Activated CD4-positive, alpha-beta memory T cell treated with anti-CD3 and anti-CD28 coated beads, Interleukin-2, amount 10 ng/mL, durations not matched to agents 7 days and 5 days (primary cell): ENCODE results near the gene NDUFS5. TPM values are rescaled to one million over a fixed set of nuclear protein-coding genes. Genes with fewer than 3 reads are reported as not detected.
"Not testable (repeated sequence)": the region's sequence is repeated elsewhere in the genome, so short reads cannot be mapped to it uniquely, and the experiment has no call there.

ENCODE experiments used
- CTCF ChIA-PET: fragments of 350-600 bp; sonication (Branson Sonifier 250); formaldehyde crosslinking; loops from one replicate; lab custom pipeline; 2021; ENCODE audit warnings: antibody characterized with exemption, inconsistent platforms; lab: Charles Lee
- POLR2A ChIA-PET: fragments of 350-600 bp; sonication (Branson Sonifier 250); formaldehyde crosslinking; loops from one replicate; lab custom pipeline; 2021; ENCODE audit warnings: antibody characterized with exemption; lab: Charles Lee
- DNase-seq: peaks from one replicate; pipeline ENCODE4 v3.0.0-alpha.2; 2020
- H3K27ac Mint-ChIP-seq: one replicate; pipeline ENCODE4 v1.8.0; 2021; ENCODE audit warnings: mild to moderate bottlenecking, mixed read lengths
- H3K27me3 Mint-ChIP-seq: one replicate; pipeline ENCODE4 v1.8.0; 2021; ENCODE audit warnings: mixed read lengths
- H3K36me3 Mint-ChIP-seq: one replicate; pipeline ENCODE4 v1.8.0; 2021; ENCODE audit warnings: low read depth, mixed read lengths
- H3K4me1 Mint-ChIP-seq: one replicate; pipeline ENCODE4 v1.8.0; 2021; ENCODE audit warnings: mixed read lengths
- H3K4me3 Mint-ChIP-seq: one replicate; pipeline ENCODE4 v1.8.0; 2021; ENCODE audit warnings: mild to moderate bottlenecking, mixed read lengths
- H3K9me3 Mint-ChIP-seq: one replicate; pipeline ENCODE4 v1.8.0; 2021; ENCODE audit warnings: mixed read lengths
- total RNA-seq, 2 experiments: library from RNA; stranded (reverse); gene quantifications; one replicate each; pipeline ENCODE4 v1.2.3, GENCODE V29; 2021

Gene NDUFS5
- total RNA-seq, result 100 to 1,000 TPM; 148 to 153 TPM

- POLR2A ChIA-PET, result interaction anchor here (0.6 to 2.4 kb wide), 16 partner anchors 9 to 549 kb away, joined by 3 to 15 read pairs (median 7); partner anchors contain the start of genes AKIRIN1 and MYCBP
- H3K4me3 Mint-ChIP-seq, result peak within 1 kb of the TSS; percentile 83
- H3K36me3 Mint-ChIP-seq, result peaks cover 24% of the 10 kb centered on the region
- DNase-seq, result peak; percentile 88
- peak within 1 kb of the TSS; percentile 91 for H3K27ac Mint-ChIP-seq
- peaks cover 30% of the 10 kb centered on the region for H3K4me1 Mint-ChIP-seq
- peaks cover 2% of the 10 kb centered on the region for H3K27me3 Mint-ChIP-seq
- CTCF ChIA-PET, result interaction anchor here (0.6 to 1.9 kb wide), 11 partner anchors 8 to 166 kb away, joined by 3 to 10 read pairs (median 4); partner anchors contain the start of gene MYCBP
- H3K9me3 Mint-ChIP-seq, result no peaks in the 10 kb centered on the region
Observed at GRCh38 chr1:39026051-39026865, at the start of gene NDUFS5. Gene NDUFS5, plus strand, starts transcription at chr1:39026350. Its CDS starts 2,375 bp downstream, at chr1:39028725.

- DNase-seq, result peak; percentile 82
- H3K27me3 Mint-ChIP-seq, result not testable (repeated sequence)
- H3K9me3 Mint-ChIP-seq, result peaks cover 20% of the 10 kb centered on the region
- H3K27ac Mint-ChIP-seq, result peak overlapping the region; percentile 95
- peaks cover 25% of the 10 kb centered on the region for H3K4me1 Mint-ChIP-seq
- ChIA-PET POLR2A (interaction anchor here (0.7 to 2.2 kb wide), 8 partner anchors 12 to 418 kb away, joined by 3 to 17 read pairs (median 4); partner anchors contain the start of genes AKIRIN1 and NDUFS5), CTCF (interaction anchor here (0.7 to 1.6 kb wide), 5 partner anchors 12 to 106 kb away, joined by 3 to 4 read pairs (median 3); partner anchors contain the start of gene AKIRIN1)
- H3K36me3 Mint-ChIP-seq, result peaks cover 20% of the 10 kb centered on the region
- H3K4me3 Mint-ChIP-seq, result peak overlapping the region; percentile 68
Observed at GRCh38 chr1:38977399-38978244, 48.5 kb upstream of the NDUFS5 start.

DNA sequence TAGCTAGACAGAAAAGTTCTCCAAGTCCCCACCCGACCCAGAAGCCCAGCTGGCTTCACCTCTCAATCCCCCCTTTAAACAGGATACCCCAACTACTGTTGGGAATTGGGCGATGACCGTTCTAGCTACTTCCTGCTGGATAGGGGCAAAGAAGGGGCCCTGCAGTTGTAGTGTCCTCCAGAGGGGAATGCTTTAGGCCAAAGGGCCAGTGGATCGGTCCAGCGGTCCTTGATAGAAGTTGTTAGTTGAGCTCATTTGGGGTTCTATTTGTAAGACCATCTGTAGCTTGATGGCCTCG, 48.0 kb upstream of the NDUFS5 start:
- Mint-ChIP-seq H3K9me3 (peaks cover 20% of the 10 kb centered on the region), H3K36me3 (peaks cover 20% of the 10 kb centered on the region), H3K4me1 (peaks cover 20% of the 10 kb centered on the region), H3K27ac (peak overlapping the region; percentile 95), H3K4me3 (peak overlapping the region; percentile 68)
- ChIA-PET CTCF (interaction anchor here (0.8 kb wide), 1 partner anchor 20 kb away, joined by 3 read pairs; no protein-coding TSS in a partner anchor), POLR2A (interaction anchor here (0.7 to 2.2 kb wide), 8 partner anchors 12 to 419 kb away, joined by 3 to 17 read pairs (median 4); partner anchors contain the start of genes AKIRIN1 and NDUFS5)
- DNase-seq, result peak; percentile 37
- not testable (repeated sequence) for H3K27me3 Mint-ChIP-seq

- POLR2A ChIA-PET, DNase-seq, H3K27ac Mint-ChIP-seq, H3K4me3 Mint-ChIP-seq, H3K27me3 Mint-ChIP-seq: not testable (repeated sequence)
- Mint-ChIP-seq H3K36me3 (peaks cover 20% of the 10 kb centered on the region), H3K9me3 (peaks cover 20% of the 10 kb centered on the region), H3K4me1 (peaks cover 20% of the 10 kb centered on the region)
- CTCF ChIA-PET, result interaction anchor here (0.7 kb wide), 1 partner anchor 237 kb away, joined by 3 read pairs; no protein-coding TSS in a partner anchor
Observed at GRCh38 chr1:38979380-38979779, 46.8 kb upstream of the NDUFS5 start.

DNA sequence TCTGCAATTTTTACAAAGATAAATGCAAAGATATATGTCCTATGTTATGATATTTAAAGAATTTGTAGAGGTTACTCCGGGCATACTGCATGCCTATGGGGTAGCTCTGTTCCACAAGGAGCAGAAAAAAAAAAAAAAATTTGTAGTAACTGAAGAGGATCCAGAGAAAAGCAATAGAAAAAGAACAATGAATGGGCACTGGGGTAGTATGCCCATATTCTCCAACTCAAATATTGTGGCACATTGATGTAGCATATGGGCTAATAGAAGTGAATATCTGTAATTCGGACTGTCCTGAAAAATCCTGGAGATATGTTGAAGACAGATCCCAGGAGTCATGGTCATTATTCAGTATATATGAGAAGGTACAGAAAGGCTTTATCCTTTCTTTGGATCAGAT, 36.2 kb upstream of the NDUFS5 start:
- CTCF ChIA-PET, result interaction anchor here (1.0 to 1.2 kb wide), 3 partner anchors 13 to 99 kb away, joined by 3 to 5 read pairs (median 4); partner anchors contain the start of gene NDUFS5
- DNase-seq, result no peak
- peak overlapping the region; percentile 68 for H3K27ac Mint-ChIP-seq
- peaks cover 24% of the 10 kb centered on the region for H3K36me3 Mint-ChIP-seq
- POLR2A ChIA-PET, result interaction anchor here (1.0 to 3.1 kb wide), 3 partner anchors 8 to 36 kb away, joined by 3 to 17 read pairs (median 10); partner anchors contain the start of gene NDUFS5
- H3K4me3 Mint-ChIP-seq, result peak overlapping the region; percentile 72
- peaks cover 40% of the 10 kb centered on the region for H3K4me1 Mint-ChIP-seq
- H3K27me3 Mint-ChIP-seq, result no peaks in the 10 kb centered on the region
- no peaks in the 10 kb centered on the region for H3K9me3 Mint-ChIP-seq

- CTCF ChIA-PET, result interaction anchor here (1.0 to 1.2 kb wide), 3 partner anchors 13 to 99 kb away, joined by 3 to 5 read pairs (median 4); partner anchors contain the start of gene NDUFS5
- Mint-ChIP-seq H3K36me3 (peaks cover 28% of the 10 kb centered on the region), H3K4me1 (peaks cover 44% of the 10 kb centered on the region), H3K4me3 (peak overlapping the region; percentile 72), H3K27ac (peak overlapping the region; percentile 68), H3K9me3 (no peaks in the 10 kb centered on the region), H3K27me3 (no peaks in the 10 kb centered on the region)
- POLR2A ChIA-PET, result interaction anchor here (0.7 to 3.1 kb wide), 4 partner anchors 8 to 117 kb away, joined by 3 to 17 read pairs (median 6); partner anchors contain the start of genes MYCBP and NDUFS5
- DNase-seq, result no peak
Observed at GRCh38 chr1:38990386-38990737, 35.8 kb upstream of the NDUFS5 start.

DNA sequence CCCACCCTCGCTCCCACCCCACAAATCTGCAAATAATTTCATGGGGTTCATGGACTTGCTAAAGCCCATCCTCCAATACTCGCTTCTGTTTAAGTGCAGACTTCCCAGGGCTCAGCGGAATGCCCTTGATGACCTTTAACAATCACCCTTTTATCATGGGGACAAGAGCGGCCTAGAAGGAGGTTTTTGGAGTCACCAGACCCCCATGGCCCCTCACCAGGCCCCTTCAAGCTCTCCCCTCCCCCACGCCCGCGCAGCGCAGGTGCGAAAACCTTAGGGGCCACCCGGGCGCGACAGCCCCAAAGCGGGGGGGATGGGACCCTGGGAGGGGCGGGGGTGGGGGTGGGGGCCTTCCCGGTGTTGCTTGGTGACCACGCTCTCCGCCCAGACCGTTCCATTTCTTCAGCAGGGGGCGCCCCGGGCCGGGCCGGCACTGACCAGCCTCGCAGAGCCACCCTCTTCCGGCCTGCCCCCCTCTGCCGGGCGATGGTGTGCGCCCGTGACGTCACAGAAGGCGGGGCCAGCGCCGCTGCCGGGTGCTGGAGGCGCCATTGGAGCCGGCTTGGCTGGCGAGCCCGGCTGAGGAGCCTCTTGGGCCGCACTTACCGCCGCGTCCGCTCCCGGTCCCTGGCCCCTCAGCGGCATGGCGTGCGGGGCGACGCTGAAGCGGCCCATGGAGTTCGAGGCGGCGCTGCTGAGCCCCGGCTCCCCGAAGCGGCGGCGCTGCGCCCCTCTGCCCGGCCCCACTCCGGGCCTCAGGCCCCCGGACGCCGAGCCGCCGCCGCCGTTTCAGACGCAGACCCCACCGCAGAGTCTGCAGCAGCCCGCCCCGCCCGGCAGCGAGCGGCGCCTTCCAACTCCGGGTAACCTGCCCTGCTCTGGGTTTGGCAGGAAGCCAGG, 35.2 kb upstream of the NDUFS5 start, which contains the start of gene AKIRIN1:
Gene AKIRIN1, plus strand, starts transcription at position 539 of the 900 bp plus-strand sequence. Its CDS starts 105 bp downstream, at position 644.
- Mint-ChIP-seq H3K27me3 (no peaks in the 10 kb centered on the region), H3K36me3 (peaks cover 30% of the 10 kb centered on the region), H3K4me3 (peak within 1 kb of the TSS; percentile 91), H3K27ac (peak within 1 kb of the TSS; percentile 72), H3K9me3 (no peaks in the 10 kb centered on the region), H3K4me1 (peaks cover 50% of the 10 kb centered on the region)
- ChIA-PET POLR2A (interaction anchor here (0.7 to 3.1 kb wide), 4 partner anchors 9 to 117 kb away, joined by 3 to 17 read pairs (median 6); partner anchors contain the start of genes MYCBP and NDUFS5), CTCF (interaction anchor here (1.0 to 1.2 kb wide), 3 partner anchors 14 to 98 kb away, joined by 3 to 5 read pairs (median 4); partner anchors contain the start of gene NDUFS5)
- peak; percentile 96 for DNase-seq

DNA sequence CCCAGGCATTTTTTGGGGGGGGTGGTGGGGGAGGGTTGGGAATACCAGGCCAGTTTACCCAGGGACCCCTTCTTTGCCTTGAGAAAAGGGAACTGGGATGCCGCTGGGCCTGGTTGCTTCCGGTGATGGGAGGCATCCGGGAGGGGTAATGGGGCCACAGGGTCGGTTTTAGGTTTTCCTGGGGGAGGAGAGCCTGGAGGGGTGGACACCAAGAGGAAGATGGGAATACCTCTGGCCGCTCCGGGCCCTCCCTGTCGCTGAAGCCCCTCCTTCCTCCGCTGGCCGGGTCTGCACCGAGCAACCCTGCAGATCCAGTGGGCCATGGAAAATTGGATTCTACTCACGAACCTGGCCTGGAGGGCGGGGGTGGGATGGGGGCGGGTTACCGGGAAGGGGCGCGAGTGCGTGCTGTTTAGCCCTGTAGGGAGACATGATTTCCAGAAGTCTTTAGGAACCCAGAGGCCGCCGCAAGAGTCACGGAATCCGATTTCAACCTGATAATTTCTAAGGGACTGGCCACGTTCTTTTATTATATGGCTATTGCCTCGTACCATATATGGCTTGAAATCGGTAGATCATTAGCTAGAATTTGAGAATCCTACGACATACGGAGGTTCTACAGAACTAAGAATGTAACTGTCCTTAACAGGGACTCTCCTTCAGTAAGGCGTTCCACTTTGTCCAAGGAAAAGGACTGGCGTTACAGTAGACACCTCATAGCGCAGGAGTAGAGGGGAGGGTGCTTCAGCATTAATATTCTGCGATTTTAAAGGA, 34.3 kb upstream of the NDUFS5 start:
- H3K27me3 Mint-ChIP-seq, result no peaks in the 10 kb centered on the region
- H3K36me3 Mint-ChIP-seq, result peaks cover 36% of the 10 kb centered on the region
- POLR2A ChIA-PET, result interaction anchor here (1.3 to 1.6 kb wide), 3 partner anchors 10 to 35 kb away, joined by 6 to 7 read pairs (median 6); partner anchors contain the start of gene NDUFS5
- no peaks in the 10 kb centered on the region for H3K9me3 Mint-ChIP-seq
- CTCF ChIA-PET, result interaction anchor here (0.7 to 1.2 kb wide), 2 partner anchors 39 to 156 kb away, joined by 3 read pairs; no protein-coding TSS in a partner anchor
- peaks cover 56% of the 10 kb centered on the region for H3K4me1 Mint-ChIP-seq
- no peak for DNase-seq
- peak overlapping the region; percentile 91 for H3K4me3 Mint-ChIP-seq
- H3K27ac Mint-ChIP-seq, result peak overlapping the region; percentile 72

DNA sequence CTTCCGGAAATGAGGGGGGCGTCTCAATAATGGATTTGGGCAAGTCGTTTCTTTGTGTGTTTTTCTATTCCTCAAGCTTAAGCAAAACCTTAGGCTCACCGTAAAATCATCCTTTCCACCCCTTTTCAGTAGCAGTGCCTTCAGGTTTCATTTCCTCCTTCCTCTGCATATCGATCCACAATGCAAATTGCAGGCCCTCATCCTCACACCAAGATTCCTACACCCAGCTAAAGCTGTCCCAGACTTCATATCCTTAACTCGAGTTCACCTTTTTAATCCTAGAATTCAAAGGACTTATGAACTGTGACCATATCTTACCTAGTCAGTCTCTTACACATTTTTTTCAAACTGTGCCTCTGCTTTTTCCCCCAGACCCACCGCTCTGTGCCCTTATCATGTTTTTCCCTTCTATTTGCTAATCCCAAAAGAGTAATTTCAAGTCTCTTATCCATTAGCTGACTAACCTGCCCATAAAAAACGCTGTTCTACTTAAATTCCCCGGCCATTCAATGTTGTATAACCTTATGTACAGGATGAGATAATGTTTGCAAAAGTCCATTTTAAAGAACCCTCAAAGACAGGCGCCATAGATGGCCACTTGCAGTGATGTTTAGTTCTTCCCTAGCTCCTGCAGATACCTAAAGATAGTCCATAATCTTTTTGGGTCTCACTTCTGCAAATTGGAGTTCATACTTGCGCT, 33.6 kb upstream of the NDUFS5 start:
- DNase-seq, result no peak
- H3K9me3 Mint-ChIP-seq, result no peaks in the 10 kb centered on the region
- H3K27ac Mint-ChIP-seq, result peak overlapping the region; percentile 72
- peaks cover 41% of the 10 kb centered on the region for H3K36me3 Mint-ChIP-seq
- peaks cover 63% of the 10 kb centered on the region for H3K4me1 Mint-ChIP-seq
- no peaks in the 10 kb centered on the region for H3K27me3 Mint-ChIP-seq
- H3K4me3 Mint-ChIP-seq, result peak overlapping the region; percentile 91
- ChIA-PET CTCF (interaction anchor here (0.9 to 1.2 kb wide), 2 partner anchors 34 to 157 kb away, joined by 3 read pairs; partner anchors contain the start of gene NDUFS5), POLR2A (interaction anchor here (1.3 to 1.6 kb wide), 3 partner anchors 9 to 34 kb away, joined by 6 to 7 read pairs (median 6); partner anchors contain the start of gene NDUFS5)

- H3K27ac Mint-ChIP-seq, result no peak overlapping the region
- H3K36me3 Mint-ChIP-seq, result peaks cover 54% of the 10 kb centered on the region
- H3K27me3 Mint-ChIP-seq, result no peaks in the 10 kb centered on the region
- no peak for DNase-seq
- POLR2A ChIA-PET, result interaction anchor here (1.0 to 2.1 kb wide), 2 partner anchors 9 to 32 kb away, joined by 4 to 5 read pairs; partner anchors contain the start of gene NDUFS5
- peak overlapping the region; percentile 38 for H3K4me3 Mint-ChIP-seq
- CTCF ChIA-PET, result interaction anchor here (0.7 to 1.0 kb wide), 2 partner anchors 12 to 705 kb away, joined by 3 read pairs; no protein-coding TSS in a partner anchor
- H3K4me1 Mint-ChIP-seq, result peaks cover 75% of the 10 kb centered on the region
- no peaks in the 10 kb centered on the region for H3K9me3 Mint-ChIP-seq
Observed at GRCh38 chr1:38994196-38994595, 32.0 kb upstream of the NDUFS5 start.
